Spleen (tissue), 7 donors: Measurements from ENCODE around the gene SELENOO.
A peak's percentile ranks its signal among the peaks of the same experiment; 100 is the strongest.

ENCODE experiments used
- CTCF ChIP-seq, 11 experiments: fragments of 200-600 bp in 7 of 11; fragments of 450-650 bp in 4 of 11; sonication (generic) in 4 of 11; IDR thresholded peaks in 8 of 11; conservative IDR thresholded peaks in 3 of 11; 1 replicate in 7 of 11; 2 replicates in 4 of 11; pipeline versions ENCODE4 v1.4.0 to v1.8.0; 2016 to 2021; ENCODE audit warnings: antibody characterized with exemption in 11 of 11, inconsistent platforms in 4 of 11, mild to moderate bottlenecking in 1 of 11
- POLR2A ChIP-seq, 3 donors: fragments of 450-650 bp; IDR thresholded peaks; one replicate each; pipeline ENCODE4 v1.5.1; 2017; ENCODE audit warnings: antibody characterized with exemption in 3 of 3, mild to moderate bottlenecking in 1 of 3
- donor health status: DM: no; HTN: no; CAD: no; lungs with moderate emphysema.
- donor health status: DM: no; HTN: no; CAD: no.
- donor health status: DM: no; HTN: no; CAD: no.

GRCh38 chr22:50236731-50237409 lies 36.1 kb downstream of the SELENOO start:
- TF ChIP-seq CTCF (IDR thresholded peaks at IDR 0.05 in 8 of 11, conservative IDR thresholded peaks at IDR 0.05 in 3 of 11), result peak in 5 of 11 experiments; percentile 12 to 44 (median 18)
- no peak for TF ChIP-seq POLR2A (IDR thresholded peaks at IDR 0.05)
